HepG2 (cell line): ENCODE data around the gene XXYLT1. TPM values are rescaled to one million over a fixed set of nuclear protein-coding genes. Genes with fewer than 3 reads are reported as not detected.

Experiments used
- ATAC-seq: fragments of 200-7000 bp; cut with Tn5 transposase; 3 replicates; pipeline ENCODE4 v1.9.1; 2020; ENCODE audit warnings: mild to moderate bottlenecking, moderate library complexity
- BruUV-seq: library from RNA; stranded (reverse); fragments of 400-500 nt; replicated peaks from 2 replicates; lab custom pipeline; 2021; lab: Mats Ljungman, UMichigan
- CTCF ChIA-PET: fragments of 300-600 bp; formaldehyde crosslinking; extraction: SDS; loops from one replicate; lab custom pipeline; 2021; ENCODE audit warnings: low total read pairs, inconsistent platforms, low intra/inter-chr PET ratio; lab: Yijun Ruan, JAX
- POLR2A ChIA-PET: fragments of 350-600 bp; sonication (Branson Sonifier 250); formaldehyde crosslinking; loops from one replicate; lab custom pipeline; 2020; ENCODE audit warnings: antibody characterized with exemption, inconsistent platforms; lab: Yijun Ruan, JAX
- DNase-seq: peaks from one replicate; pipeline ENCODE4 v3.0.0-alpha.2; 2015; ENCODE audit warnings: low spot score
- FAIRE-seq: peaks from 3 replicates; lab custom pipeline; 2011; peaks lifted over from hg19 to GRCh38; lab: Jason Lieb, UNC
- H2AFZ ChIP-seq: one replicate; pipeline ENCODE4 v1.6.1; 2011; ENCODE audit warnings: low read length, inconsistent platforms
- H3K27ac ChIP-seq: fragments of 300-600 bp; 3 replicates; pipeline ENCODE4 v1.8.0; 2011; ENCODE audit warnings: mixed run types, mild to moderate bottlenecking, mixed read lengths, low read length, inconsistent platforms; ENCODE audit not compliant: insufficient read depth; ENCODE audit errors: extremely low read length
- H3K27me3 ChIP-seq, 2 experiments: fragments of 200-600 bp in 1 of 2; 2 replicates in 1 of 2; 3 replicates in 1 of 2; pipeline versions ENCODE4 v1.6.0 to v1.8.0; 2011; ENCODE audit warnings: low read length in 2 of 2, mild to moderate bottlenecking in 2 of 2, moderate library complexity in 2 of 2, inconsistent platforms in 1 of 2; ENCODE audit not compliant: insufficient read depth in 2 of 2, control insufficient read depth in 1 of 2
- H3K36me3 ChIP-seq, 2 experiments: fragments of 200-600 bp in 1 of 2; replicated peaks in 1 of 2; 2 replicates in 1 of 2; 3 replicates in 1 of 2; pipeline versions ENCODE4 v1.5.1 to v1.8.0; 2011; ENCODE audit warnings: low read length in 2 of 2, inconsistent platforms in 1 of 2; ENCODE audit not compliant: insufficient read depth in 2 of 2, control insufficient read depth in 1 of 2
- H3K4me1 ChIP-seq: 2 replicates; pipeline ENCODE4 v1.5.1; 2012; ENCODE audit warnings: low read length, inconsistent platforms; ENCODE audit not compliant: insufficient read depth
- H3K4me2 ChIP-seq: 2 replicates; pipeline ENCODE4 v1.6.0; 2011; ENCODE audit warnings: low read depth, low read length, inconsistent platforms
- H3K4me3 ChIP-seq, 3 experiments: fragments of 200-600 bp in 1 of 3; sonication (generic), shearing (Covaris generic) in 1 of 3; replicated peaks in 1 of 3; 2 replicates each; pipeline ENCODE4 v1.5.1; 2011 to 2016; ENCODE audit warnings: low read length in 3 of 3, inconsistent platforms in 2 of 3, low read depth in 2 of 3, mild to moderate bottlenecking in 2 of 3, control low read depth in 1 of 3, mixed read lengths in 1 of 3; ENCODE audit not compliant: insufficient read depth in 1 of 3
- H3K79me2 ChIP-seq: one replicate; pipeline ENCODE4 v1.6.1; 2011; ENCODE audit warnings: low read length, inconsistent platforms; ENCODE audit not compliant: insufficient read depth
- H3K9ac ChIP-seq: 2 replicates; pipeline ENCODE4 v1.6.0; 2011; ENCODE audit warnings: mild to moderate bottlenecking, low read depth, low read length, inconsistent platforms; ENCODE audit not compliant: insufficient read depth
- H3K9me3 ChIP-seq: 2 replicates; pipeline ENCODE4 v1.5.1; 2012; ENCODE audit warnings: mild to moderate bottlenecking, low read length
- H4K20me1 ChIP-seq: 2 replicates; pipeline ENCODE4 v1.6.0; 2011; ENCODE audit warnings: inconsistent platforms, mild to moderate bottlenecking, low read length, moderate library complexity; ENCODE audit not compliant: insufficient read depth
- DMAP1 ChIP-seq: IDR thresholded peaks from 2 replicates; pipeline ENCODE4 v1.6.1; 2016
- EED ChIP-seq: sonication (generic); formaldehyde crosslinking; IDR thresholded peaks from 2 replicates; pipeline ENCODE4 v1.5.0; 2020; ENCODE audit warnings: mild to moderate bottlenecking, missing genetic modification reagents
- ELF1 ChIP-seq: sonication (generic); formaldehyde crosslinking; IDR thresholded peaks from 2 replicates; pipeline ENCODE4 v1.4.0; 2020; ENCODE audit warnings: missing genetic modification reagents
- GATAD2A ChIP-seq: IDR thresholded peaks from 2 replicates; pipeline ENCODE4 v1.6.1; 2016
- HMG20B ChIP-seq: conservative IDR thresholded peaks from 2 replicates; pipeline ENCODE4 v1.6.1; 2016; ENCODE audit warnings: missing genetic modification reagents, missing compliant biosample characterization
- HMGA1 ChIP-seq: sonication (generic); formaldehyde crosslinking; conservative IDR thresholded peaks from 2 replicates; pipeline ENCODE4 v1.4.0; 2020; ENCODE audit warnings: missing genetic modification reagents
- HNRNPH1 ChIP-seq: fragments of 200-400 bp; formaldehyde crosslinking; optimal IDR thresholded peaks from 2 replicates; pipeline ENCODE3; 2017; ENCODE audit warnings: mild to moderate bottlenecking, low read depth, low read length
- JUND ChIP-seq: sonication (generic); formaldehyde crosslinking; IDR thresholded peaks from 2 replicates; pipeline ENCODE4 v1.8.0; 2022; ENCODE audit warnings: mild to moderate bottlenecking, missing genetic modification reagents
- SMAD3 ChIP-seq: sonication (generic); formaldehyde crosslinking; IDR thresholded peaks from 2 replicates; pipeline ENCODE4 v1.4.0; 2020; ENCODE audit warnings: missing genetic modification reagents
- SMARCE1 ChIP-seq: fragments of 450-650 bp; IDR thresholded peaks from 2 replicates; pipeline ENCODE4 v1.6.1; 2017; ENCODE audit warnings: borderline replicate concordance
- THYN1 ChIP-seq: sonication (generic); formaldehyde crosslinking; IDR thresholded peaks from 2 replicates; pipeline ENCODE4 v1.8.1; 2023; ENCODE audit warnings: low read depth, mild to moderate bottlenecking, moderate library complexity, missing genetic modification reagents, borderline replicate concordance
- ZNF20 ChIP-seq: sonication (generic); formaldehyde crosslinking; IDR thresholded peaks from 2 replicates; pipeline ENCODE4 v1.4.0; 2020; ENCODE audit warnings: mild to moderate bottlenecking, moderate library complexity, missing genetic modification reagents
- ZNF577 ChIP-seq: sonication (generic); formaldehyde crosslinking; IDR thresholded peaks from 2 replicates; pipeline ENCODE4 v1.4.0; 2020; ENCODE audit warnings: mild to moderate bottlenecking, low read depth, missing genetic modification reagents, borderline replicate concordance
- ZNF607 ChIP-seq: sonication (generic); formaldehyde crosslinking; IDR thresholded peaks from 2 replicates; pipeline ENCODE4 v1.5.1; 2020; ENCODE audit warnings: missing genetic modification reagents, mild to moderate bottlenecking, borderline replicate concordance
- ZNF749 ChIP-seq: sonication (generic); formaldehyde crosslinking; IDR thresholded peaks from 2 replicates; pipeline ENCODE4 v1.8.0; 2022; ENCODE audit warnings: mild to moderate bottlenecking, missing genetic modification reagents, moderate library complexity, borderline replicate concordance
- ZSCAN30 ChIP-seq: sonication (generic); formaldehyde crosslinking; IDR thresholded peaks from 2 replicates; pipeline ENCODE4 v1.5.0; 2020; ENCODE audit warnings: mild to moderate bottlenecking, missing genetic modification reagents
- WGBS: methylation state at CpG from one replicate; pipeline ENCODE4 v1.1.6; 2017; ENCODE audit warnings: low lambda C conversion rate; 5-methylcytosine and 5-hydroxymethylcytosine counted together
- in situ Hi-C: cut with HindIII; loops from 2 replicates; pipeline ENCODE4 v1.10.0; 2017; ENCODE audit warnings: low pct_unique_long_range_greater_than_20kb; ENCODE audit not compliant: extremely low pct_ligation_motif_present
- intact Hi-C: fragments of 100-400 bp; cut with micrococcal nuclease; formaldehyde crosslinking; loops from one replicate; pipeline ENCODE4 v1.10.0; 2022; ENCODE audit not compliant: unreplicated experiment
- polyA plus RNA-seq, 8 experiments: library from polyadenylated mRNA; depleted of rRNA in 3 of 8; stranded (reverse) in 7 of 8; unstranded in 1 of 8; fragments of >200 nt; fragmentation: Illumina TruSeq in 4 of 8; extraction: Trizol in 4 of 8; gene quantifications; 2 replicates each; pipeline versions ENCODE4 v1.2.1 to v1.2.3, GENCODE V29; 2011 to 2016; ENCODE audit warnings: low read depth in 4 of 8, missing spikeins in 1 of 8, mixed read lengths in 1 of 8; ENCODE audit not compliant: insufficient read depth in 1 of 8
- total RNA-seq, 5 experiments: library from RNA; depleted of rRNA; stranded (reverse); fragments of >200 nt; fragmentation: Illumina TruSeq; extraction: Trizol; gene quantifications; 2 replicates each; pipeline ENCODE4 v1.2.3, GENCODE V29; 2016; ENCODE audit warnings: low read depth in 1 of 5
- TF ChIP-seq, protein P1 (sequence below): sonication (generic); formaldehyde crosslinking; IDR thresholded peaks from 2 replicates; pipeline ENCODE4 v1.4.0; 2020; ENCODE audit warnings: missing genetic modification reagents
- TF ChIP-seq, protein P2 (sequence below): IDR thresholded peaks from 2 replicates; pipeline ENCODE4 v1.6.1; 2018; ENCODE audit warnings: missing genetic modification reagents, mild to moderate bottlenecking, missing compliant biosample characterization
- TF ChIP-seq, protein P3 (sequence below): sonication (generic); formaldehyde crosslinking; IDR thresholded peaks from 2 replicates; pipeline ENCODE4 v1.4.0; 2020; ENCODE audit warnings: mild to moderate bottlenecking, missing genetic modification reagents

Gene XXYLT1
- total and polyA plus RNA-seq, 2 of the 13 experiments (the other 11 are each of a cell fraction or from before 2014, with no cell fraction given): 17.7 to 19.0 TPM

DNA sequence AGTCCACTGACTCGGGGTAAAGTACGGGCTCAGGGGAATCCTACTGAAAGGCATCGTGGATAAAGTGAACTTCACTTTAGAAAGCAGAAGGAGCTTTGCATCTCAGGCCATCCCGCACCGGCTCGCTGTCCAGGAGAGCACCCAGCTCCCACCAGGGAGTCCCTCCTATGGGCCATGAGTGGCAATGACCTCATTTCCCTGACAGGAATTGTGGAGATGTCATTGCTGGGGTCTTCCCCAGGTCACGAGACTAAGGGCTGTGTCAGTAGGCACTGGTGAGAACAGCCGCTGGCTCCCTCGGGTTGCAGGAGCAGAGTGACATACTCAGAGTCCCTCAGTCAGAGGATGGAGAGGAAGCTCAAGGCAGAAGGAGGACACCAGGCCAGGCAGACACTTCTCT lies 97.3 kb downstream of the XXYLT1 start (continued):
- TF ChIP-seq, protein P1, sequence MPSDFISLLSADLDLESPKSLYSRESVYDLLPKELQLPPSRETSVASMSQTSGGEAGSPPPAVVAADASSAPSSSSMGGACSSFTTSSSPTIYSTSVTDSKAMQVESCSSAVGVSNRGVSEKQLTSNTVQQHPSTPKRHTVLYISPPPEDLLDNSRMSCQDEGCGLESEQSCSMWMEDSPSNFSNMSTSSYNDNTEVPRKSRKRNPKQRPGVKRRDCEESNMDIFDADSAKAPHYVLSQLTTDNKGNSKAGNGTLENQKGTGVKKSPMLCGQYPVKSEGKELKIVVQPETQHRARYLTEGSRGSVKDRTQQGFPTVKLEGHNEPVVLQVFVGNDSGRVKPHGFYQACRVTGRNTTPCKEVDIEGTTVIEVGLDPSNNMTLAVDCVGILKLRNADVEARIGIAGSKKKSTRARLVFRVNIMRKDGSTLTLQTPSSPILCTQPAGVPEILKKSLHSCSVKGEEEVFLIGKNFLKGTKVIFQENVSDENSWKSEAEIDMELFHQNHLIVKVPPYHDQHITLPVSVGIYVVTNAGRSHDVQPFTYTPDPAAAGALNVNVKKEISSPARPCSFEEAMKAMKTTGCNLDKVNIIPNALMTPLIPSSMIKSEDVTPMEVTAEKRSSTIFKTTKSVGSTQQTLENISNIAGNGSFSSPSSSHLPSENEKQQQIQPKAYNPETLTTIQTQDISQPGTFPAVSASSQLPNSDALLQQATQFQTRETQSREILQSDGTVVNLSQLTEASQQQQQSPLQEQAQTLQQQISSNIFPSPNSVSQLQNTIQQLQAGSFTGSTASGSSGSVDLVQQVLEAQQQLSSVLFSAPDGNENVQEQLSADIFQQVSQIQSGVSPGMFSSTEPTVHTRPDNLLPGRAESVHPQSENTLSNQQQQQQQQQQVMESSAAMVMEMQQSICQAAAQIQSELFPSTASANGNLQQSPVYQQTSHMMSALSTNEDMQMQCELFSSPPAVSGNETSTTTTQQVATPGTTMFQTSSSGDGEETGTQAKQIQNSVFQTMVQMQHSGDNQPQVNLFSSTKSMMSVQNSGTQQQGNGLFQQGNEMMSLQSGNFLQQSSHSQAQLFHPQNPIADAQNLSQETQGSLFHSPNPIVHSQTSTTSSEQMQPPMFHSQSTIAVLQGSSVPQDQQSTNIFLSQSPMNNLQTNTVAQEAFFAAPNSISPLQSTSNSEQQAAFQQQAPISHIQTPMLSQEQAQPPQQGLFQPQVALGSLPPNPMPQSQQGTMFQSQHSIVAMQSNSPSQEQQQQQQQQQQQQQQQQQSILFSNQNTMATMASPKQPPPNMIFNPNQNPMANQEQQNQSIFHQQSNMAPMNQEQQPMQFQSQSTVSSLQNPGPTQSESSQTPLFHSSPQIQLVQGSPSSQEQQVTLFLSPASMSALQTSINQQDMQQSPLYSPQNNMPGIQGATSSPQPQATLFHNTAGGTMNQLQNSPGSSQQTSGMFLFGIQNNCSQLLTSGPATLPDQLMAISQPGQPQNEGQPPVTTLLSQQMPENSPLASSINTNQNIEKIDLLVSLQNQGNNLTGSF (CRISPR knock-in tag): no peak
- TF ChIP-seq HMGA1 (no peak), JUND (no peak), EED (CRISPR knock-in tag) (no peak), SMARCE1 (no peak), ZNF607 (CRISPR knock-in tag) (no peak)
- TF ChIP-seq, protein P2, sequence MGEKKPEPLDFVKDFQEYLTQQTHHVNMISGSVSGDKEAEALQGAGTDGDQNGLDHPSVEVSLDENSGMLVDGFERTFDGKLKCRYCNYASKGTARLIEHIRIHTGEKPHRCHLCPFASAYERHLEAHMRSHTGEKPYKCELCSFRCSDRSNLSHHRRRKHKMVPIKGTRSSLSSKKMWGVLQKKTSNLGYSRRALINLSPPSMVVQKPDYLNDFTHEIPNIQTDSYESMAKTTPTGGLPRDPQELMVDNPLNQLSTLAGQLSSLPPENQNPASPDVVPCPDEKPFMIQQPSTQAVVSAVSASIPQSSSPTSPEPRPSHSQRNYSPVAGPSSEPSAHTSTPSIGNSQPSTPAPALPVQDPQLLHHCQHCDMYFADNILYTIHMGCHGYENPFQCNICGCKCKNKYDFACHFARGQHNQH (CRISPR knock-in tag): no peak

DNA sequence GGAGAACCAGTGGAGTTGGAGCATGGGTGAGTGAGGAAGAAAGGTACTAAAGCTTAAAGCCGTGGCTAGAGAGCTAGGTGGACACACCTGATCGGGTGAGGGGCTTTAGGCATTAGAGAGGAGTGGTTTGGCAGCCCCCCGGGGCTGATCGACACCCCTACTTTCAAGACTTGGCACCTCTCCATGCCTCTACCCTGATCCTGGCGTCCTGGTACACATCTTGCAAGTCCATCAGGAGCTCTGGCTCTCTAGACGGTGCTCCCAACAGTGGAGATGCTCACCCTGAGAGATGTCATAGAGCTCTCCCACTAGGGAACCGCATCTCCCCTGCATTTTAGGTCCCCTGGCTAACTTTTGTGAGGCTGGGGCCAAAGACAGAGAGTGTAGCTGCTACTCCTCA lies 98.1 kb downstream of the XXYLT1 start:
- Histone ChIP-seq H3K9me3 (no peaks in the 10 kb centered on the region), H3K36me3 (peaks cover 0 to 4% of the 10 kb centered on the region in 2 experiments; a peak in 1 of 5 replicates), H3K9ac (no peak overlapping the region), H3K27ac (no peak overlapping the region), H3K4me3 (no peak overlapping the region), H4K20me1 (no peaks in the 10 kb centered on the region), H3K4me1 (peaks cover 29% of the 10 kb centered on the region), H3K27me3 (no peaks in the 10 kb centered on the region), H3K79me2 (no peaks in the 10 kb centered on the region), H3K4me2 (no peak overlapping the region), H2AFZ (no peak overlapping the region)
- TF ChIP-seq SMAD3 (CRISPR knock-in tag) (no peak), HMG20B (CRISPR knock-in tag) (no peak), GATAD2A (CRISPR knock-in tag) (no peak), HNRNPH1 (no peak), ZNF577 (CRISPR knock-in tag) (no peak), THYN1 (CRISPR knock-in tag) (no peak), ZNF20 (CRISPR knock-in tag) (no peak), ZSCAN30 (CRISPR knock-in tag) (no peak), ZNF749 (CRISPR knock-in tag) (no peak), DMAP1 (CRISPR knock-in tag) (no peak), ELF1 (CRISPR knock-in tag) (no peak)
- TF ChIP-seq, protein P3, sequence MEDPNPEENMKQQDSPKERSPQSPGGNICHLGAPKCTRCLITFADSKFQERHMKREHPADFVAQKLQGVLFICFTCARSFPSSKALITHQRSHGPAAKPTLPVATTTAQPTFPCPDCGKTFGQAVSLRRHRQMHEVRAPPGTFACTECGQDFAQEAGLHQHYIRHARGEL (CRISPR knock-in tag): no peak
- no TSS peak for BruUV-seq
- ChIA-PET POLR2A (interaction anchor here (0.9 kb wide), 1 partner anchor 11 kb away, joined by 4 read pairs; no protein-coding TSS in a partner anchor), CTCF (no interaction called here)
- in situ Hi-C loops: no loop called here
- ATAC-seq: no peak
- no peak for FAIRE-seq
- no peak for DNase-seq
- intact Hi-C loops: no loop called here
- WGBS: 95% methylated on average over 4 of the region's 7 CpGs
